A673 (cell line): ENCODE results near the gene TBCC. TPM values are rescaled to one million over a fixed set of nuclear protein-coding genes. Genes with fewer than 3 reads are reported as not detected.

ENCODE experiments used
- BruUV-seq: library from RNA; stranded (reverse); fragments of 400-500 nt; replicated peaks from 2 replicates; lab custom pipeline; 2021; lab: Mats Ljungman, UMichigan
- CTCF ChIA-PET: fragments of 300-600 bp; sonication (Branson Sonifier 250); formaldehyde crosslinking; loops from one replicate; lab custom pipeline; 2022; ENCODE audit warnings: antibody characterized with exemption; lab: Charles Lee
- POLR2A ChIA-PET: fragments of 300-600 bp; sonication (Branson Sonifier 250); formaldehyde crosslinking; loops from one replicate; lab custom pipeline; 2022; ENCODE audit warnings: antibody characterized with exemption; ENCODE audit not compliant: low non-redundant PET; lab: Charles Lee
- DNase-seq: peaks from one replicate; pipeline ENCODE4 v3.0.0-alpha.2; 2015; ENCODE audit warnings: low spot score
- H3K27ac ChIP-seq: fragments of 200-600 bp; sonication (generic); 2 replicates; pipeline ENCODE4 v1.5.1; 2016; ENCODE audit warnings: mixed run types, low read depth, mild to moderate bottlenecking, mixed read lengths, antibody characterized with exemption, low read length; ENCODE audit not compliant: poor library complexity, severe bottlenecking
- H3K27me3 ChIP-seq: fragments of 200-600 bp; sonication (generic); replicated peaks from 2 replicates; pipeline ENCODE4 v1.6.1; 2017; ENCODE audit warnings: mixed run types, low read depth, mild to moderate bottlenecking, mixed read lengths, antibody characterized with exemption, low read length; ENCODE audit not compliant: insufficient read depth, poor library complexity
- H3K36me3 ChIP-seq: fragments of 200-600 bp; sonication (generic); 2 replicates; pipeline ENCODE4 v1.6.1; 2016; ENCODE audit warnings: mixed run types, mild to moderate bottlenecking, mixed read lengths, antibody characterized with exemption, low read length; ENCODE audit not compliant: insufficient read depth, poor library complexity, severe bottlenecking
- H3K4me1 ChIP-seq: fragments of 200-600 bp; sonication (generic); 2 replicates; pipeline ENCODE4 v1.6.1; 2017; ENCODE audit warnings: mixed run types, mild to moderate bottlenecking, mixed read lengths, antibody characterized with exemption, low read length; ENCODE audit not compliant: insufficient read depth, poor library complexity, severe bottlenecking
- H3K4me3 ChIP-seq: fragments of 200-600 bp; sonication (generic); 2 replicates; pipeline ENCODE4 v1.5.1; 2016; ENCODE audit warnings: low read depth, mixed run types, mild to moderate bottlenecking, mixed read lengths, low read length; ENCODE audit not compliant: poor library complexity, severe bottlenecking
- H3K9me3 ChIP-seq: fragments of 200-600 bp; sonication (generic); 2 replicates; pipeline ENCODE4 v1.6.1; 2016; ENCODE audit warnings: mixed run types, low read depth, mild to moderate bottlenecking, mixed read lengths, antibody characterized with exemption, low read length; ENCODE audit not compliant: poor library complexity, severe bottlenecking
- EZH2 ChIP-seq: fragments of 200-600 bp; sonication (generic); IDR thresholded peaks from 2 replicates; pipeline ENCODE4 v1.6.1; 2017; ENCODE audit warnings: borderline replicate concordance, low read depth, mild to moderate bottlenecking, mixed read lengths, antibody characterized with exemption, low read length; ENCODE audit not compliant: poor library complexity, severe bottlenecking
- intact Hi-C: fragments of 100-400 bp; cut with micrococcal nuclease; formaldehyde crosslinking; loops from one replicate; pipeline ENCODE4 v1.10.0; 2022; ENCODE audit not compliant: unreplicated experiment
- total RNA-seq: library from RNA; stranded (reverse); gene quantifications from 2 replicates; pipeline ENCODE4 v1.2.3, GENCODE V29; 2021
- TF ChIP-seq, protein P1 (sequence below): fragments of 300-800, 200-600 bp; sonication (generic); conservative IDR thresholded peaks from 2 replicates; pipeline ENCODE4 v1.5.1; 2017; ENCODE audit warnings: low read depth, mild to moderate bottlenecking, antibody characterized with exemption, low read length, moderate library complexity, mixed read lengths

TBCC gene
- total RNA-seq, 1 experiment from 2014 or later, result 31.3 TPM

DNA sequence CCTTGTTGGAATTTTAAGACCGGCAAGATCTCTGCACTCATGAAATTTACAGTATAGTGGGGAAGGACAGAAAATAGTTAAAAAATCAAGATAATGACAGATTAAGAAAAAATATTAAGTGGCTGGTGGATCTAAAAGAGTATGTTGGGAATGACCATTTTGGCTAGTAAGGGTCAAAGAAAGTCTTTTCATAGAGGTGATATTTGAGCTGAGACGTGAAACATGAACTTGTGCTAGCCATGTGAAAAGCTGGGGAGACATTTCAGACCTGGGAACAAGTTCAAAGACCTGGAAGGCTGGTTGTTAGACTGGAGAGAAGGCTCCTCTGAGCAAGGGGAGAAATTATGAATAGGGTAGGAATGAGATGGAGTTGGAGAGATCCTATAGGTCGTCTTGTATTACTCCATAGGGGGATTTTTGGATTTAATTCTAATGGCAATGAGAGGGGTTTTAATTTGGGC, 40.7 kb upstream of the TBCC start:
- ChIA-PET POLR2A (no interaction called here), CTCF (no interaction called here)
- DNase-seq, result no peak
- Histone ChIP-seq H3K27ac (peak overlapping the region; percentile 15), H3K4me3 (no peak overlapping the region), H3K27me3 (no peaks in the 10 kb centered on the region), H3K4me1 (peaks cover 31% of the 10 kb centered on the region), H3K36me3 (peaks cover 5% of the 10 kb centered on the region), H3K9me3 (no peaks in the 10 kb centered on the region)
- no TSS peak for BruUV-seq
- TF ChIP-seq, protein P1, sequence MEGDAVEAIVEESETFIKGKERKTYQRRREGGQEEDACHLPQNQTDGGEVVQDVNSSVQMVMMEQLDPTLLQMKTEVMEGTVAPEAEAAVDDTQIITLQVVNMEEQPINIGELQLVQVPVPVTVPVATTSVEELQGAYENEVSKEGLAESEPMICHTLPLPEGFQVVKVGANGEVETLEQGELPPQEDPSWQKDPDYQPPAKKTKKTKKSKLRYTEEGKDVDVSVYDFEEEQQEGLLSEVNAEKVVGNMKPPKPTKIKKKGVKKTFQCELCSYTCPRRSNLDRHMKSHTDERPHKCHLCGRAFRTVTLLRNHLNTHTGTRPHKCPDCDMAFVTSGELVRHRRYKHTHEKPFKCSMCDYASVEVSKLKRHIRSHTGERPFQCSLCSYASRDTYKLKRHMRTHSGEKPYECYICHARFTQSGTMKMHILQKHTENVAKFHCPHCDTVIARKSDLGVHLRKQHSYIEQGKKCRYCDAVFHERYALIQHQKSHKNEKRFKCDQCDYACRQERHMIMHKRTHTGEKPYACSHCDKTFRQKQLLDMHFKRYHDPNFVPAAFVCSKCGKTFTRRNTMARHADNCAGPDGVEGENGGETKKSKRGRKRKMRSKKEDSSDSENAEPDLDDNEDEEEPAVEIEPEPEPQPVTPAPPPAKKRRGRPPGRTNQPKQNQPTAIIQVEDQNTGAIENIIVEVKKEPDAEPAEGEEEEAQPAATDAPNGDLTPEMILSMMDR, result no peak
- intact Hi-C loops, result loop anchor here (5.0 kb wide), 1 partner anchor 91 kb away; the partner anchor contains the start of gene RPL7L1

DNA sequence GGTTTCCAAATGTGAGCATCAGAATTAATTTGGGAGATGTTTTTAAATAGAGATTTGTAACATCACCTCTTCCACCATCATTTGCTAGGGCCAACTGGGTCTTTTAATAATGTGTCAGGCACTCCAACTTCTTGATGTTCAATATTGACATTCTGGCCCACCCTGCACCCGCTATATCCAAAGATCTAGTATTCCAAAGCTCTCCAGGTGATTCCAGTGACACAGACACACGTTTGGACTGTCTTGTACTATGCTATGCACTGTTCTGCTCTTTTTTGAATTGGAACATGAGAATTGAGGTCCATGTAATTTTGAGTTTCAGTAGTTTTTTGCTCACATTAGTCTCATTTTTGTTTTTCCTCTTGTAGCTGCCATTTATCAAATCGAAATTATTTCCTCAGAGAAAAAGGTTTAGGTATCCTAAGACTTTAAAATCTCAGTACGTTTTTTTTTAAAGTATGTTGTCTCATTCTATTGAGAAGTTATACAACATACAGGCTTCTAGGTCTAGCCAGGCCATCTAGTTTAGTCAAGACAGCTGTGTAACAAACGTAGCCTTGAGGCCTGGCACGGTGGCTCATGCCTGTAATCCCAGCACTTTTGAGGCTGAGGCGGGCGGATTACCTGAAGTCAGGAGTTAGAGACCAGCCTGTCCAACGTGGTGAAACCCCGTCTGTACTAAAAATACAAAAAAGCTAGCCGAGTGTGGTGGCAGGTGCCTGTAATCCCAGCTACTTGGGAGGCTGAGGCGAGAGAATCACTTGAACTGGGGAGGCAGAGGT, 39.0 kb upstream of the TBCC start:
- intact Hi-C loops, result loop anchor here (5.0 kb wide), 1 partner anchor 92 kb away; the partner anchor contains the start of gene RPL7L1
- CTCF ChIA-PET, result interaction anchor here (0.7 kb wide), 1 partner anchor 359 kb away, joined by 5 read pairs; no protein-coding TSS in a partner anchor

DNA sequence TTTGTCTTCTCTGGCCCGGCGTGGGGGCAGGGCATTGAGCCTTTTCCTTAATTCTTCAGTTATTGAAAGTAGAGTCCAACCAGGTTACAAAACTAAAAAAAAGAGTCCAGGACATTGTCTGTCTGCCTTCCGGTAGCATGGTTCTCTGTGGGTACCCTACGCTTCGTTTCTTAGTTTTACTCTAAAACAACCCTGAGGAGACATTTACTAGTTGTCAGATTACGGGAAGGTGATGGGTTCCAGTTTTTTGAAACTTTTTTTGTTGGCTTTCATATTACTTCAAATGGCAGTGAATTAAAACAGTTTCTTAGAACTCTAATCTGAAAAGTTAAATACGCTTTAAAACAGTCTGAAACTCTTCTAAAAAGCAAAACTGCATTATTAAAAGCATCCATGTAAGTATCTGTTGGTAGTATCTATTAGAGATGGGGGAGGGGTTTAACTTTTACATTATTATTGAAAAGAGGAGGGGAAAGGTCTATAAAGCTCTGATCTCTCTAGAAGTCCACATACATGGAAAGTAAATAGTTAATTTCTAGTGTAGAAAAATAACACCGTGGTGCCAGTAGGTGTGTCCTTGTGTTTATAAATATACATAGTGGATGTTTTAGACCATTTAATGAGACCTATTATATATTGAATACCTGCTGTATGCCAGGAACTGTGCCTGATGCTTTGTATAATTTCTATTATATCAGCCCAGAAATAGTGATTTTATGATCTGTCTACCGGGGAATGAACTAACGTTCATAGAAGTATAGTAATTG, 38.2 kb upstream of the TBCC start:
- TF ChIP-seq EZH2, result no peak
- TF ChIP-seq, protein P1, result no peak
- intact Hi-C loops, result no loop called here
- BruUV-seq, result no TSS peak
- Histone ChIP-seq H3K27me3 (no peaks in the 10 kb centered on the region), H3K4me1 (peaks cover 29% of the 10 kb centered on the region), H3K4me3 (peak overlapping the region; percentile 75), H3K9me3 (no peaks in the 10 kb centered on the region), H3K36me3 (peaks cover 5% of the 10 kb centered on the region), H3K27ac (peak overlapping the region; percentile 98)
- POLR2A ChIA-PET, result interaction anchor here (2.3 kb wide), 1 partner anchor 38 kb away, joined by 40 read pairs; the partner anchor contains the start of gene TBCC
- CTCF ChIA-PET, result no interaction called here
- DNase-seq, result peak; percentile 18

More for the DNA sequence above, 39.0 kb upstream of the TBCC start:
- Histone ChIP-seq H3K36me3 (peaks cover 5% of the 10 kb centered on the region), H3K9me3 (no peaks in the 10 kb centered on the region), H3K4me1 (peaks cover 27% of the 10 kb centered on the region), H3K27ac (peak overlapping the region; percentile 98), H3K27me3 (no peaks in the 10 kb centered on the region), H3K4me3 (peak overlapping the region; percentile 75)
- TF ChIP-seq EZH2, result no peak
- TF ChIP-seq, protein P1, result no peak
- no TSS peak for BruUV-seq
- DNase-seq, result no peak
- POLR2A ChIA-PET, result no interaction called here
